Fibroblast of skin of back (primary cell): ENCODE results near the gene ADPRHL1. TPM values are rescaled to one million over a fixed set of nuclear protein-coding genes. Genes with fewer than 3 reads are reported as not detected.

Source experiments
- DNase-seq: peaks from one replicate; pipeline ENCODE4 v3.0.0-alpha.2; 2013
- polyA plus RNA-seq, 2 experiments: library from polyadenylated mRNA; unstranded; fragments of 120-200 nt; gene quantifications; one replicate each; pipeline ENCODE4 v1.2.1, GENCODE V29; 2013; ENCODE audit not compliant: insufficient read length in 2 of 2

The ADPRHL1 gene
- 2.9 TPM for polyA plus RNA-seq (2013, experiment 1 of 2; ENCODE audit: insufficient read length)
- polyA plus RNA-seq (2013, experiment 2 of 2; ENCODE audit: insufficient read length) = 1.4 TPM

DNA sequence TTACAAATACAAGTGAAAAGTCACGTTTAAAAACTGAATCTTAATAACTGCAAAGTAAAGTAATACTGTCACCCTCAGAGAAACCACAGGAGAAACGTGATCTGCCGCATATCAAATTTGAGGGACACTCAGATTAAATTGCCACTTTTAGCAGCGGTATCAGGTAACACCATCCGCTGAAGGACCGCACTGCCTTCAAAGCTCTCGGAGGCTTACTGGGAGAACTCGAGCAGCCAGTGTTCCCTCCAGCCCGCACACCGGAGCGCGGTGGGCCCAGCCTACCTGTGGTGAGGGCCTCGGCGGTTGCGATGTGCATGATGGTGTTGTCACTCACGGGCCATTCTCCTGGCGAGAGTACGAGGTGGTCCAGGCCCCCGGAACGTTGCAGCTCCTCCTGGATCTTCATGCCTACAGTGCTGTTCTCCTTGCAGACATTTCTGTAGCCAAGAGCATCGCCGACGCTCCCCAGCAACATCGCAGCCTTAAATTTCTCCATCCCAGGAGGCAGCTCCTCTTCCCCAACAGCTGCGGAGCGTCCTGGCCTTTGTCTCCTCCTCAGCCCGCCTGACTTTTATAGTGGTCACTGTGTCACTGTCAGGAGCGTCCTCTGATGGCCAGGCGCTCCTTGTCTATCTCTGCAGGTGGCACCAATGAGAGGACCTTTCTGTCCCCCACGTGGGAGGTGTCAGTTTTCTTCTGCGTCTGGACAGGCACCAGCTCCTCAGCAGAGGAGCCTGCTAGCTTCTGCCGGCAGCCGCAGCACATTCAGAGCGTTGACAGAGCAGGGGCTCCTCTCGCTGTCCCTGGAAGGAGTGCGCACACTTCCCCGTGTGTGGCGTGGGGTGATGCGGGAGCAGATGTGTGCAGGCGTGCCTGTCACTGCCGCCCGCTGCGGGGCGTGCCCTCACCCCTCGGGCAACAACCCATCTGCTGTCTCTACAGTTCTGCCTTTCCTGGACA lies at the start of gene ADPRHL1:
ADPRHL1 (minus strand) TSS at position 547 of the 960 bp plus-strand sequence; CDS start at position 496, 51 bp downstream.
- peak; percentile 19 for DNase-seq

DNA sequence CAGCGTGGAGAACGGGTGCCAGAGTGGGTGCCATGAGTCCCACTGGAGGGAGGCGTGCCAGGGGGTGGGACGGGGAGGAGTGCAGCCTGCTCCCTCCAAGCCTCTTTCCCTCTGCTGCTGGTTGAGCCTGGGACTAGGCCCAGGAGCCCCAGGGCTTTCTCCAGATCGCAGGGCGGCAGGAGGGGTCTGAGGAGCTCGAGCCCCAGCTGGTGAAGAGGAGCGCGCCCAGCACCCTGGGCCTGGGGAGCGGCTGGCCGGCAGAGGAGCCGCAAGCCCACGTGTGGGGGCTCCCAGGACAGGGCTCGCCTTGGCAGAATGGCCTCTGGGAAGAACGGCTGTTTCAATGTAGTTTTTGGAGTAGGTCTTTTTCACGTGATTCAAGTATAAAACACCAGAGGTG lies 49.4 kb upstream of the ADPRHL1 start:
- no peak for DNase-seq

DNA sequence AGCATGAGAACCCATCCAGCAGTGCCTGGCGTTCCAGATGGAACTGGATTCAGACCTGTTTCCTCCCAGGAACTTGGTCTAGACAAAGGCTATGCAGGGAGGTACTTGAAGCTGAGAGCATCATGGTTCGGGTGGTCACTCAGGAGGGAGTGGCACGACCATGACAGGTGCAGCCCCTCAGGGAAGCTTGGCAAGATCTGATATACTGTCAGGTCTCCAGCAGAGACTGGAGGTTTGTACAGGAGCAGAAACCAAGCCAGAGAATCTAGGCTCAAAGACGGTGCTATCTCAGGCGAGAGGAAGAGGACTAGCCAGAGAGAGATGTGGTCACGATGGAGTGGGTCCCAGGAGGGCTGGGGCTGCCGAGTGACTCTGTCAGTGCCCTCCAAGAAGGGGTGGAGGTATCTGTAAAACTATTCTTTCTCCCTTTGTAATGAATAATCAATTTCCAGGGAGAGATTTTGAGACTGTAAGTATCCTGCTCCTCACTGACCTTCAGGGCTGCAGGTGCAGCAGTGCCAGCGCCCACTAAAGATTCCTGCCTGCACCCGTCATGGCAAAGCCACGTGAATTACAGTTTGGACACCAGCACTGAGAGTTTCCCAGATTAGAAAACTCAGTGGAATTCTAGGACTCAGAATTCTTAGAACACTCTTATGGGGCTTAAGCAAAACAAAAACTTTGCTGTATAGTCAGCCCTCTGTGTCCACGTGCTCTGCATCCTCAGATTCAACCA lies 47.4 kb upstream of the ADPRHL1 start:
- no peak for DNase-seq

DNA sequence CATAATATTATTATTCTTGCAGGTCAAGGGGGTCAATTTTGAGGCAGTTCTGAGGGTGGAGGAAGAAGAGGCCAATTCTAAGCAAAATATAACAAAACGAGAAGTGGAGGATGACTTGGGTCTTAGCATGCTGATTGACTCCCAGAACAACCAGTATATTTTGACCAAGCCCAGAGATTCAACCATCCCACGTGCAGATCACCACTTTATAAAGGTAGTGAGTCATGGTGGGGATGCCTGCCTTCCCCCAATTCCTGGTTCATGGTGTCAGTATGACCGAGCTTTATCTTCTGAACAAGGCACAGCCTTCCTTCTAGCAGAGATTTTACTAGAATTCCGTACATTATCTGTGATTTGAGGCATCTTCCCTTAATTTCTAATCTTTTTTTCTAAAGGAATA lies 46.6 kb upstream of the ADPRHL1 start:
- peak; percentile 47 for DNase-seq

DNA sequence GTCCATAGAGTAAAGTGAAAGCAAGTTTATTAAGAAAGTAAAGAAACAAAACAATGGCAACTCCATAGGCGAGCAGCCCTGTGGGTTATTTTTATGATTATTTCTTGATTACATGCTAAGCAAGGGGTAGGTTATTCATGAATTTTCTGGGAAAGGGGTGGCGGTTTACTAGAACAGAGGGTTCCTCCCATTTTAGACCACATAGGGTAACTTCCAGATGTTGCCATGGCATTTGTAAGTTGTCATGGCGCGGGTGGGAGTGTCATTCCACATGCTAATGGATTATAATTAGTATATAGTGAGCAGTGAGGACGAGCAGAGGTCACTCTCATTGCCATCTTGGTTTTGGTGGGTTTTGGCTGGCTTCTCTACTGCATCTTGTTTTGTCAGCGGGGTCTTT lies 45.6 kb upstream of the ADPRHL1 start:
- no peak for DNase-seq

DNA sequence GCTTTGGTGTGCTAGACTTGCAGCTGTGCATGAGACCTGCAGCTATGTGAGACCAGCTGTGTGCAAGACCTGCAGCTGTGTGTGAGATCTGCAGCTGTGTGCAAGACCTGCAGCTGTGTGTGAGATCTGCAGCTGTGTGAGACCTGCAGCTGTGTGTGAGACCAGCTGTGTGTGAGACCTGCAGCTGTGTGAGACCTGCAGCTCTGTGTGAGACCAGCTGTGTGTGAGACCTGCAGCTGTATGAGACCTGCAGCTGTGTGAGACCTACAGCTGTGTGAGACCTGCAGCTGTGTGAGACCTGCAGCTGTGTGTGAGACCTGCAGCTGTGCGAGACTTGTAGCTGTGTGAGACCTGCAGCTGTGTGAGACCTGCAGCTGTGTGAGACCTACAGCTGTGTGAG lies 43.9 kb upstream of the ADPRHL1 start:
- DNase-seq = no peak

DNA sequence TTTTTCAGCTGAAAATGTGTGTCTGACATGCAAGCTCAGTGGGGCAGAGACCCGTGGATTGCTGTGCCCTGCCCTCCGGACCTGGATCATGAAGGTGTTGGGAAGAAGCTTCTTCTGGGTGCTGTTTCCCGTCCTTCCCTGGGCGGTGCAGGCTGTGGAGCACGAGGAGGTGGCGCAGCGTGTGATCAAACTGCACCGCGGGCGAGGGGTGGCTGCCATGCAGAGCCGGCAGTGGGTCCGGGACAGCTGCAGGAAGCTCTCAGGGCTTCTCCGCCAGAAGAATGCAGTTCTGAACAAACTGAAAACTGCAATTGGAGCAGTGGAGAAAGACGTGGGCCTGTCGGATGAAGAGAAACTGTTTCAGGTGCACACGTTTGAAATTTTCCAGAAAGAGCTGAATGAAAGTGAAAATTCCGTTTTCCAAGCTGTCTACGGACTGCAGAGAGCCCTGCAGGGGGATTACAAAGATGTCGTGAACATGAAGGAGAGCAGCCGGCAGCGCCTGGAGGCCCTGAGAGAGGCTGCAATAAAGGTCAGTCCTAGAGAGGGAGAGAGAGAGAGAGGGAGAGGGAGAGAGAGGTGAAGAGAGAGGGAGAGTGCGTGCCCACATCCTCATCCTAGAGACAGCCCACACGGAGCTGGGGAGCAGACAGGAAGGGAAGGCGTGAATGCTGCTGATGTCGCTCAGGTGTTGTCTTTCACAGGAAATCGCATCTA lies 42.4 kb upstream of the ADPRHL1 start:
- DNase-seq = no peak

DNA sequence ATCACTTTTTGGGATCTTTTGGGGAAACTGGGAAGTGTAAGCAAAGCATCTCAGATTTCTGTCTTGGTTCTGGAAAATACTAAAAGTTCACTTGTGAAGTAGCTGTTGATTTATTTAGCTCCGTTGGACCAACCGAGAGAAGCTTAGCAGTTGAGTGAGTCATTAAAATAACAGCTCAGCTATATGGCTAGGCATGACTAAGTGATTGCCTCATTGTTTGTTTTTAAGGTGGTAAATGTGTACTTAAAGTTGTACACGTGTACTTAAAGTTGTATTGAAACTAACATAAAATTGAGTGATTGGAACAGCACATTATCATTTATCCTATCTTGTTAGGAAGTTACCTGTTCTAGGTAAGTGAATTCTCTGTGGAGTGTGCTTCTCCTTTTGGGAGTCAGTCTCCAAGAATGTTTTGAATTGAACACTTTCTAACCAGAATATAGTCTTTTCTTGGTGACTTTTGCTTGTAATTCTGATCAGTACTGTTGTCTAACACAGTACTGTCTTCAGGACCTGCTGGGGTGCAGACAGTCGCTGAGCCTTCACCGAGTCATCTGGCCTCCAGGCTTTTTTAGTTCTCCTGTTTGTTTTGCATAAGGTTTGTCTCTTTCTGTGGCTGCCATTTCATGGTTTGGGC lies 40.1 kb upstream of the ADPRHL1 start:
- DNase-seq = peak; percentile 95

DNA sequence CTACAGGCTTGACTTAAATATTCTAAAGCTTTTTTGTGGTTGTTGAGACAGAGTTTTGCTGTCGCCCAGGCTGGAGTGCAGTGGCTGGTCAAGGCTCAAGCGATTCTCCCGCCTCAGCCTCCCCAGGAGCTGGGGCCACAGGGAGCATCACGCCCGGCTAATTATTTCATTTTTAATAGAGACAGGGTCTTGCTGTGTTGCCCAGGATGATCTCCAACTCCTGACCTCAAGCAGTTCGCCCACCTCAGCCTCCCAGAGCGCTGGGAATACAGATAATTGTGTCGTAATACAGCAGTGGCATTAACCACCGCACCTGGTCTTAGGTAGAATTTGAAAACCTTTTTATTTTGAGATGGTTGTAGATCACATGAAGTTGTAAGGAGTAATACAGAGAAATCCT lies 38.7 kb upstream of the ADPRHL1 start:
- no peak for DNase-seq

DNA sequence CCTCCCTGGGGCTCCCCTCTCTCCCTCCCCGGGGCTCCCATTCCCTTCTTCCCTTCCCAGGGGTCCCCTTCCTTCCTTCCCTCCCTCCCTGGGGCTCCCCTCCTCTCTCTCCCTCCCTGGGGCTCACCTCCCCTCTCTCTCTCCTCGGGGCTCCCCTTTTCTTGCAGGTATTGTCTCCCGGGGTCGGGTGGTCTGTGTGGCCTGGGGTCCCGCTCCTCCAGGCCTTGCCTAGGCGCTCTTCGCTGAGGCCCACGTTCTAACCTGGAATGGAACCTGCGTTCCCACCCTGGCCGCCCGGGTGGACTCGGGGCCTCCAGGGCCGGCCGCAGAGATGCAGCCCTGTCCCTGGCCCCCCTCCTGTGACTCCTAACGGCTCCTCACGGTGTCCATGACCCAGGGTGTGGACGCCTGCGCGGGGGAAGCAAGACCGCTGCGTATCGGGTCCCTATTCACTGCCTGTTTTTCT lies 38.2 kb upstream of the ADPRHL1 start:
- DNase-seq = peak; percentile 40

DNA sequence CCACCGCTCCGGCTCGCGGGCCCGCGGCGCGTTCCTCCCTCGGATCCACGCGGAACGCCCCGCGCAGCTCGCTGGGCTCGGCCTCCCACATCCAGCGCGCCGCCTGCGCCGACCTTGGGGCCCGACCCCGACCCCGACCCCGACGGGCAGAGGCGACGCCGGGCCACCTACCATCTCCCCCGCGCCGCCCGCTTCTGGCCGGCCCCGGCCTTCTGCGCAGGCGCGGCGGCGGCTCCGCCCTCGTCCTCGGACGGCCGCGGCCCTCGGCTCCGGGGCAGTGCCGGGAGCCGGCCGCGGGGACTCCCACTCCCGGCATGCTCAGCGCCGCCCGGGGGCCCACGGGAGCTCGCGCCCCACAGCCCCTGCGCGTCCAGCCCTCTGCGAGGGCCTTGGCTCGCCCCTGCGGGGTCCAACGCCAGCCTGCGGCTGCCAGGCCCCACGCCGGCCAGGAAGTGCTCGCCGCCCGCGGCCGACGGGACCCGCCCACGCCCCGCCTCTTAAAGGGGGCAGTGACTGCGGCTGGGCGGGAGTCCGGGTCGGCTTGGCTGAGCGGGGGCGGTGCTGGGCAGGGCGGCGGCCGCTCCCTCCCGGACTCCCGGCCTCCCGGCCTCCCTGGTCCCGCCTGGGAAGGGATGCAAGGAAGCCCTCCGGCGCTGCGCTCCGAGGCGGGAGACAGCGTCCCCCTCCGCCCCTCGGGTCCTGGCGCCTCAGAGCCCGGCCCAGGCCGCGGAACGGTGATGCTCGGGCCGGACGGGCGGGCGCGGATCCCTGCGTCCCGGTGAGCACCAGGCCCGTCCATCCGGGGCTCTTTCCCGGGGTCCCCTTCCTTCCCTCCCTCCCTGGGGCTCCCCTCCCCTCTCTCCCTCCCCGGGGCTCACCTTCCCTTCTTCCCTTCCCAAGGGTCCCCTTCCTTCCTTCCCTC lies 37.5 kb upstream of the ADPRHL1 start, which contains the start of gene DCUN1D2:
DCUN1D2 (minus strand) TSS at position 216 of the 922 bp plus-strand sequence; CDS start at position 174, 42 bp downstream.
- DNase-seq = peak; percentile 97

DNA sequence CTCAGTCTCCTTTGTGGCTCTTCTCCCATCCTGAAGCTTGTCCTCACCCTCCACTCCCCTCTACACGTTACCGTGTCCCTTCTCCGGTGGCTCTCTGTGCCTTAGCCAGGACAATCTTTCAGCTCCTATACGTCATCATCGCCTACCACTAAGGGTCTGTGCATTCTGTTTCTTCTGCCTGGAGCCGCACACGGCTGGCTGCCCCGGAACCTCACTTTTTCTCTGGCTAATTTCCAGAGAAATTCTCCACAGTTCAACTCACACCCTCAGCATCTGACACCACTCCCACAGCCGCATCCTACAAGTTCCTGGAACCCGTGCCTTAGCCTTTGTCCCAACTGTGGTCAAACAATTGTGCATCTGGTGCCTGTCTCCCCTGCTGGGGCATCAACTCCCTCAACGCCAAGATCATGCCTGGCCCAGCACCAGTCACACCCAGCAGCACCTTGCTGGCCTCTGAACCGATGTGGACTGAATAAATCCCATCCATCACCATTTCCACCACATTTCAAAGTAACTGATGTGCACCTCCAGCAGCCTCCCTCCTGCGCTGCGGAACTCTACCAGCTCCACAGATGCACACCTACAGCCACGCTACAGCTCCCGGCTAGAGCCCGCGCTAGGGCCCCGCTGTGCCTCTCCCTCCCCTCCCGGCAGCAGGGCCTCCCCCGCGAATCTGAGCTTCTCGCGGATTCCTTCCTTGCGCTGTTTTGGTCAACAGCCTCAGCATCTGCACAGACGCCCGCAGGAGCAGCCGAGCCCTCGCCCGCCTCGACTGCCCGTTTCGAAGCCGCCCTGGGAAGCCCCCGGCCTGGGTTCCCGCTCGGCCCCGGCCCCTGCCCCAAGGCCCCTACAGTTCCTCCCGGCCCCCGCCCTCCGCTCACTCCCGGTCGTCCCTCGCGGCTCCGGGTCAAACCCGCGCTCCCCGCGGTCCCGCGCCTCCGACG lies 36.5 kb upstream of the ADPRHL1 start:
- peak; percentile 46 for DNase-seq

DNA sequence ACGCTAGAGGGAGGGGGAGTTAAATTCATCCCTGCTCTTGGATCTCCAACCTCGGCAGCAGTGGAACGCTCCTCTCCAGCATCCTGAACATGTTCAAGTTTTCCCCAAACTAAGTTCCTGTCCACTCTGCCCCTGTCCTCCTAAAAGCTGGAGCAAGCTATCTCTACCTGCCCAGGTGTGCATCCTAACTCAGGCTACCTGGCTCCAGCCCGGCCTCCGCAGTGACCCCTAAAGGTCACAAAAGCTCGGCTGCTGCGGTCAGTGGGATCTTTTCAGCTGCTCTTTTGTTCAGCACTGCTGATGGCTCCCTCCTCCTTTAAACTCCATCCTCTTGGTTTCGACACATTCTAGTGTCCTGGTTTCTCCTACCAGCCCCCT lies 35.9 kb upstream of the ADPRHL1 start:
- no peak for DNase-seq

DNA sequence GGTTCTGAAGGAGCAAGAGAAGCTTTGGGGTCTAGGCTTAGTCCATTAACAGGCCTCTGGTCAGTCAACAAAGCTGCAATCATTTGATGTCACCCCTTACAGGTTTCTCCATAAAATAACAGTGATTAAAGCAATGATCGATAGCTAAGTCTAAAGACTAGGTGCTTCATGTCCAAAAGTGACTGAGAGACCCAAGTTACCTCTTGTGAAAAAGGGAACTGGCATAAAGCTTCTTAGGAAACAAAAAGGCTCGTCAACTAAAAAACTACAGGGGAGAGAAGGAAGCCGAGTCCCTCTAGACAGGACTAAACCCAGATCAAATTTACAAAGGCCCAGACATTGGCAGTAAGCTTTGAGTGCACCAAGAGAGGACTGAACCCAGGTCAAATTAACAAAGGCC lies 35.0 kb upstream of the ADPRHL1 start:
- DNase-seq = no peak

DNA sequence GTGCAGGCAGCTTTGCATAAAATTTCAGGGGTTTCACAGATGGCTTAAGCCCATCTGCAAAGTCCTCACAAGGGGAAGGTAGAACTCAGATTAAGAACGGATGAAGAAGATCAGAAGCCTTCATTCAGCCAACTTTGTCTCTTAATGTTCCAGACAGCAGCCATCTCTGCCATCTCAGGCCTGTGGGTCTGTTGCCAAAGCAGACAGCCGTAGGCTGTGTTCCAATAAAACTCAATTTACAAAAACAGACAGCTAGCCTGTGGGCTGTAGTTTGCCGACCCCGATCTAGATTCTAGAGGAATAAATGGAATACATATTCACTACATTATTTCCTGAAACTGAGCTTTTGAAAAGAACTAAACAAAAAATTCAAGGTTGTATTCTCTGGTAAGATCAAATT lies 33.4 kb upstream of the ADPRHL1 start:
- DNase-seq = no peak

DNA sequence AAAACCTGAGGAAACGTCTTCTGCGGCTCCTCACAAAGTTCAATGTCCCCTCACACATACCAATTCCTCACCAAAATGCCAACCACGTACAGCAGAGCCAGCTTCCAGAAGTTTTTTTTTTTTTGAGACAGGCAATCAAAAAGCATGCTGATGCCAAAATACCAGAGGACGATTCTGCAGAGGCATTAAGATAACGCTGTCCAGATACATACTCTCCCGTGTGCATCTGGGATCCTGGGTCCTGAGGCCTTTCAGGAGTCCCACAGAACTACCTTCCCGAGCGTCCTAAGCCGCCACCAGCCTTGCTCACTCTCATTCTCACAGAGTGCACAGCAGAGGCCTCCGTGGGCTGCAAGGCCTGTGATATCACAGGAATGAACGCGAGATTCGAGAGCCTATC lies 32.3 kb upstream of the ADPRHL1 start:
- no peak for DNase-seq

DNA sequence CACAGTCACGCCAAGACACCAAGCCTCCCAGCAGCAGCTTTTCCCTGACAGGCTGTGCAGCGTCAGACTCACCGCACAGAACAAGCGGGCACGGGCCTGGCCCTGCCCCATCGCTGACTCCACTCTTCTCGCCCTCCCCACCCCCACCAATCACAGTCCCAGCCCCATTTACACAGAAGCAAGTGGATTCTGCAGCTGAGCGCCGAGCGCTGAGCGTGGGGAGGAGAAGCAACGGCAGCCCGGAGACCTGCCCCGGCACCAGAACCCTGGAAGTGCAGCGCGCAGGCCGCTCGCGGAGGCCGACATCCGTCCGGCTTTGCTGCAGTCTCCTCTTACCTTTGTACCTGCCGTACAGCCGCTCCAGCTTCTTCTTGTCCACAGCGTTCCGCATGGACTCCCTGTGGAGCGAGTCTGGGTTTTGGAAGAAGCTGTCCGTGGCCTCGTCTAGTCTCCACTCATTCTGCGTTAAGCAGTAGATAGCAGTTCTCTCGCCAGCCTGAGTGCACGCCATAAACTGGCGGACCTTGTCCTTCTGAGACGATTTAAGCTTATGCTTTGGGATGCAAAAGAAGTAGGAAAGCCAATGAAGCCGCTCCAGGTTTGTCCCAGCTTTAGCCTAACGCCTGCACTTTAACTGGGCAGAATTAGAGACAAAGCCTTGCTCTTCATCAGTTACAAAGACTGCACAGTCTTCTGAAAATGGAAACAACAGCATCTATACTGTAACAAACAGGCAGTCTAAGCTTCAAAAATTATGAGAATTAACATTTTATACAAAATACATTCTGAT lies 30.4 kb upstream of the ADPRHL1 start:
- DNase-seq = no peak

DNA sequence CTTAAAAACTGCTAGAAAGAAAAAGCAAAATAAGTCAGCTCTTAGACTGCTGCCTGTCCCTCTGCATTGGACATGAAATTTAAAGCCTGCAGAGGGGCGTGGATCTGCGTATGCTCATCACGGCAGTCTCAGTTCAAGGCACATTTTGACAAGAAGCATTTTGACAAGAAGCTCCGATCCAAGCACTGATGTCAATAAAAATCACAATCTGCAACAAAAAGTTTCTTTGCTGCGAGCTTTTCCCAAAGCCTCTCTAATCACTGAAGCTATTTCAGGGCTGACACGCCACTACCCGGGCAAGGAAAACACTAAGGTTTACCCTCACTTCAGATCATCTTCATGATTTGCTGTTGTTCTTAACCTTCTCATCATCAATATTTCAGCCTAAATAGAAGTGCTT lies 29.8 kb upstream of the ADPRHL1 start:
- DNase-seq = no peak

DNA sequence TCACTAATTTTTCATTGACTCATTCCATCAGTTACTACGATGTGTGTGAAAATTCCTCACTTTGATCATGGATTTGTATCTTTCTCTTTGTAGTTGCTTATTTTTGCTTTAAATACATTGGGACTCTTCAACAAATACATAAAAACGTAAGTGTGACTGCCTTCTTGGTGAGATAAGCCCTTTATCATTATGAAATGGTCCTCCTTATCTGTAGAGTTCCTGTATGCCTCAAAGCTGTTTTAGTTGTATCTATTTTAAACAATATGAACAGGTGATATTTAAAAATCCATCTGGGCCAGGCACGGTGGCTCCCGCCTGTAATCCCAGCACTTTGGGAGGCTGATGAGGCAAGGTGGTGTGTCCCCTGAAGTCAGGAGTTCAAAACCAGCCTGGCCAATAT lies 25.9 kb upstream of the ADPRHL1 start:
- DNase-seq = no peak
